ENCODE measurements around the gene ZNF417.
"Not testable (repeated sequence)": the region's sequence is repeated elsewhere in the genome, so short reads cannot be mapped to it uniquely, and the experiment has no call there.

ZNF417 gene

DNA sequence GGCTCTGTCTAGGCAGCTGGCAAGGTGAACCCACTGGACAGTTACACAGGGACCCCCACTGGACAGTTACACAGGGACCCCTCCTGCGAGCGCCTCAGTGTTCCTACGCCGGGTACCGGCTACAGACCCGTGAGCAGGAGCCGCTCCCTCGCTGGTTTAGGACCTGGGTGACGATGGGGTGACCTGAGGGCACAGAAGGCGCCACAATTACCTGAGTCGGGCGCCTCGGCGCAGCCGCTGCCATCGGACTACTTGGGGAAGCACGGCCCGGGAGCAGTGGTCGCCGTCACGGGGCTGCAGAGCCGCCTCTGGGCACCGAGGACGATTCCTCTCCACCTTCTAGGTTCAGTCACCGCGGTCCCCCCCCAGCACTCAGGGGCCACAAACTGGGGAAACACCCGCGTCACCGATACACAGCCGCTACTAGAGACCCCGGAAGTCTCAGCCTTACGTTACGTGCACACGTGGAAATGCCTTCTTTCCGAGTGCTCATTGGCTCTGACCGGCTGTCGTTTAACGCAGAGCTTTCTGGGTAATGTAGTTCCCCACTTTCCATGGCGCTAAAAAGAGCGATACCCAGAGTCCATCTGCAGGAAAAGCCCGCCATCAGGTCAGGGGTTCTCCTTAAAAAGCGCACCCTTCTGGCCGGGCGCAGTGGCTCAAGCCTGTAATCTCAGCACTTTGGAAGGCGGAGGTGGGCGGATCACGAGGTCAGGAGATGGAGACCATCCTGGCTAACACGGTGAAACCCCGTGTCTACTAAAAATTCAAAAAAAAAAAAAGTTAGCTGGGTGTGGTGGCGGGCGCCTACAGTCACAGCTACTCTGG lies at the start of gene ZNF417:
Gene ZNF417 (minus strand): TSS at position 425 of the 828 bp plus-strand sequence. CDS start 181 bp downstream, at position 244.
- DNase-seq, result peak; percentile 97

GRCh38 chr19:57964761-57965160 lies 48.4 kb upstream of the ZNF417 start:
- no peak for DNase-seq

DNA sequence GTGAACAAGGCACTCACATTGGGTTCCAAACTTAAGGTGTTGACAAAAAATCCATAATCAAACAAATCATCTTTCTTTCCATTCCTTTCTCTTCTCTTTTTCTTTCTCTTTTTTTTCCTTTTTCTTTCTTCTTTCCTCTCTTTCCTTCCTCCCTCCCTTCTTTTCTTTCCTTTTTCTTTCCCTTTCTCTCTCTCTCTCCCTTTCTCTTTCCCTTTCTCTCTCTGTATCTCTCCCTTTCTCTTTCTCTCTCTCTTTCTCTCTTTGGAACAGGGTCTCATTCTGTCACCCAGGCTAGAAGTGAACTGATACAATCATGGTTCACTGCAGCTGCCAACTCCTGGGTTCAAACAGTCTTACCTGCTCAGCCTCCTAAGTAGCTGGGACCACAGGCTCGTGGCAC lies 45.4 kb upstream of the ZNF417 start:
- DNase-seq, result no peak

- DNase-seq, result no peak
Measured at GRCh38 chr19:57954996-57955395, 38.6 kb upstream of the ZNF417 start.

- DNase-seq, result no peak
Measured at GRCh38 chr19:57949702-57950101, 33.3 kb upstream of the ZNF417 start.

DNA sequence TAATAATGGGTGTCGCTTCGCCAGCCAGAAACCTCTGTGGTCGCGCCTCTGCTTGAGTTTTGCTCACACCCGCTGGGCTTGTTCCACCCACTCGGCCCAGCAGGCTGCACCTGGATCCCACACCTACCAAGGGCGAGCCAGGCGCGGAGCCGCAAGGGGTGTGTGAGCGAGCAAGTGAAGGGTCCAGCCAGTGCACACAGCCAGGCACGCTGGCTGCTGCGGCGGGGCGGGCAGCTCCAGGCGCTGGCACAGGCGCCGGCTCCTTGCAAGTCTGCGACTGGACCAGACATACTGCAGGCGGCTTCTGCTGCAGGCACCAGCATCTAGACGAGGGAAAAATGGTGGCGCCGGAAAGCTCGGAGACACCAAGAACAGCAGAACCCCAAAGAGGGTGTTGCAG lies 32.9 kb upstream of the ZNF417 start:
- DNase-seq, result no peak

DNA sequence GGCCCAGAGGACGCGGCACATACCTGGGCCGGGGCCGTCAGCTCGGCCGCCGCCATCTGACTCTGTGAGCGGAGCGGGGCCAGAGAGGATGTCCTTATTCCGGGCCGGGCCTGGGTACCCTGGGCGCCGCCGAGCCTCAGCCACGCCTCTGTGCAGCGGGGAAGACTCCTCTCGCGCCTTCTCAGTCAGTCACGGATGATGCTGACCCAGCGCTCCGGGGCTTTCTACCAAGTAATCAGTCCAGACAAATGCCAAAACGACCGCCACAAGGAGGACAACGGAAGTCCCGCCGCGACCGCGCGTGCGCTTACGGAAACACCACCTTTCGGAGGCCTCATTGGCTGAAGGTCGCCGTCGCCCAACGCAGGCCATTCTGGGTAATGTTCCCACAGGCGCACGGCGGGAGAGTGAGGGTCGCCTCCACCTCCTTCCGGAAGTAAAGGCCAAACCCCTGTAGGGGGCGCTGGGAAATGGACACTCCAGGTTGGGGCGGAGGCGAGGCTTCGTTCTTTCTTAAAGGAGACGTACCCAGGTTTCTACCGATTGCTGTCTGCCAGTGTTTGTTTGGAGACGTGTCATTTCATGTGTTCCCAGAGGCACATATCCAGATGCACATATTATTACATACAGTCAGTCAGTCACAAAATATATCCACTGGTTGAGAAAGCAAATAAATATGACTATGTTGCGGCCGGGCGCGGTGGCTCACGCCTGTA lies 31.2 kb upstream of the ZNF417 start, which contains the start of gene ZNF256:
Gene ZNF256 (minus strand): TSS at position 288 of the 716 bp plus-strand sequence. CDS start 232 bp downstream, at position 56.
- peak; percentile 94 for DNase-seq

- no peak for DNase-seq
Measured at GRCh38 chr19:57947088-57947418, 30.7 kb upstream of the ZNF417 start.

DNA sequence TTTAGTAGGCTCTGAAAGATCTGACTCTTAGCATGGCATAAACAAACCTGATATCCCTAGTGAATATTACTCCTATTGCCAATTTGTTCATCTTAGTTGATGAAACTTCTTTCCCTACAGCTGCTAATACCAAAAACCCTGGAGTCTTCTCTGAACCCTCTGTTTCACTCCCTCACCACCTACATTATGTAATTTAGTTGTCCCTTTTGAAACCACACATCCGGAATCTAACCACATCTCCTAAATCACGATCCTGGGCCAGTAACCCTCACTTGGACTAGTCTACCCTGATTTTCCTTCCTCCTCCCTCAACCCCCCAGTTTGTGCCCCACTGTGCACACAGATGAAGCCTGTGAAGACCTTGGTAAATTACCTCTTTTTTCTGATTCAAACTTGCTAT lies 29.9 kb upstream of the ZNF417 start:
- DNase-seq, result no peak

GRCh38 chr19:57941593-57941992 lies 25.2 kb upstream of the ZNF417 start:
- DNase-seq, result no peak

GRCh38 chr19:57935731-57936130 lies 19.3 kb upstream of the ZNF417 start:
- DNase-seq, result no peak

- no peak for DNase-seq
Measured at GRCh38 chr19:57934820-57935665, 18.7 kb upstream of the ZNF417 start, which contains the start of gene ZNF418. TSS of gene ZNF418 (minus strand) at chr19:57935402. CDS start at chr19:57933822, 1,580 bp downstream.

- no peak for DNase-seq
Measured at GRCh38 chr19:57927587-57927986, 11.2 kb upstream of the ZNF417 start.

DNA sequence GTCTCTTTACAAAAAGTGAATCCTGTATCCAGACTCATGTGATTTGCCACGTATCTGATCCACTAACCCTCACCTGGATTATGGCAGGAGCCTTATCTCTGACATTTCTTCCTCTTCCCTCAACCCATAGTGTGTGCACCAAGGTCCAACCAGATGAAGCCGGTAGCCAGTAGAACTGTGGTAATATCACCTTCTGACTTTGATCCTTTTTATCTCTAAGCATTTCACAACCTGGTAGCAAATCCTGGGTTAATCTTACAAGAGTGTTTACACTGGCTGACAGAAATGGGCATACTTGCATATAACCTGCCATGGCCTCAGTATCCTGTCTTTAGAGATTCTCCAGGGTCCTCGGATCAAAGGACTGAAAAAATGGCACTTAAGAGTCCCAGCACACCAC lies 1.9 kb downstream of the ZNF417 start:
- DNase-seq, result no peak

DNA sequence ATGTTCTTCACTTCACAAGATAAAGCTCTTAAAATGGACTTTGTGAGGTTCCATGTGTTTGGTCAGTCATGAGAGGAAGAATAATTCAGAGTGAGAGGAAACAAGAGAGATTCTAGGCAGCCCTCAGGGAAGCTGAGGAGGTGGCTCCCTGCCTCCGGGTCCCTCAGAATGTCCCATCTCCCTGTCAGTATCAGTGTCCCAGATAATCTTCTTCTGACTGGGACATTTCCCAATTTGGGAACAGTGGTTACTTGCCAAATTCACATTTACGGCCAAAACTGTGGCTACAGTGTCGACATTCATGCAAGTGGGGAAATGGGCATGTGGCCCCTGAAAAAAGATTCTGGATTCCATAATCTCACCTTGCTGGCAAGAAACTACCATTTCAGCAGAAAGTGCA lies 9.0 kb downstream of the ZNF417 start:
- no peak for DNase-seq

DNA sequence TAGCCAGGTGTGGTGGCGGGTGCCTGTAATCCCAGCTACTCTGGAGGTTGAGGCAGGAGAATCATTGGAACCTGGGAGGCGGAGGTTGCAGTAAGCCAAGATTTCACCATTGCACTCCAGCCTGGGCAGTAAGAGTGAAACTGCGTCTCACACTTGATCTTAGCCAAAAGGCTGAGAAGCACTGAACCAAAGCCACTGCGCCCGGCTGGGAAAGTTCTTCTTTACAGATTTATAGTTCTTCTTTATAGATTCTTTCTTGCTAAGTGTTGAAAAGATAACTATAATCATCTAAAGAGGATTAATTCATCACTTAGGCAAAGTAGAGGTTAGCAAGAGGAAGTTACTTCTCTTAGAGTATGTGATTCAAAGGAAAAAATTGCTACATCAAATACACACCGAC lies 11.1 kb downstream of the ZNF417 start:
- no peak for DNase-seq

- no peak for DNase-seq
Measured at GRCh38 chr19:57903618-57904184, 12.7 kb downstream of the ZNF417 start.

DNA sequence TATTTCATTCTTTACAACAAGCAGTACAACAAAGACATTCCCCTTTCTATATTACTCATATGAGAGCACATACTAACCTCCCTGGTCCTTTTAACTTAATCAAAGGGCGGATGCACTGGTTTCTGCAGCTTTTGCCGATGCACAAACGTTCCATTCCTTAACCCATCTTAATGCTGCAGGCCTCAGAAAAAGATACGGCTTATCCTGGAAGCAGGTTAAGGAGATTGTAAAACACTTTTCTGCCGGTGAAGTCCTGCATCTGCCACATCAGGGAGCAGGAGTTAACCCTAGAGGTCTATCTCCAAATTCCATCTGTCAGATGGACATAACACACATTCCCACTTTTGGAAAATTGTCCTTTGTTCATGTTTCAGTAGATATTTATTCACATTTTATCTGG lies 16.1 kb downstream of the ZNF417 start:
- no peak for DNase-seq

DNA sequence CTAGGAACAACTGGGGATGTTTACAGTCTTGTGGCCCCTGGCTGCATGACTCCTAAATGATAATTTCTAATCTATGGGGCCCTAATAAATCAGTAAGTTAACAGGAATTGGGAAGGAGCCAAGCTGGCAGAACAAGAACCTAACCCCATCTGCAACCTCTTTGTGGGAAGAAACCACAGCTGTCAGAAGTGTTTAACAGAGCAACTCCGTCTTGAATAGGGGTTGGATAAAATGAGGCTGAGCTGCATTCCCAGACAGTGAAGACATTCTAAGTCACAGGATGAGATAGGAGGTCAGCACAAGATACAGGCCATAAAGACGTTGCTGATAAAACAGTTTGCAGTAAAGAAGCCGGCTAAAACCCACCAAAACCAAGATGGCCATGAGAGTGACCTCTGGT lies 25.7 kb downstream of the ZNF417 start:
- DNase-seq, result not testable (repeated sequence)

DNA sequence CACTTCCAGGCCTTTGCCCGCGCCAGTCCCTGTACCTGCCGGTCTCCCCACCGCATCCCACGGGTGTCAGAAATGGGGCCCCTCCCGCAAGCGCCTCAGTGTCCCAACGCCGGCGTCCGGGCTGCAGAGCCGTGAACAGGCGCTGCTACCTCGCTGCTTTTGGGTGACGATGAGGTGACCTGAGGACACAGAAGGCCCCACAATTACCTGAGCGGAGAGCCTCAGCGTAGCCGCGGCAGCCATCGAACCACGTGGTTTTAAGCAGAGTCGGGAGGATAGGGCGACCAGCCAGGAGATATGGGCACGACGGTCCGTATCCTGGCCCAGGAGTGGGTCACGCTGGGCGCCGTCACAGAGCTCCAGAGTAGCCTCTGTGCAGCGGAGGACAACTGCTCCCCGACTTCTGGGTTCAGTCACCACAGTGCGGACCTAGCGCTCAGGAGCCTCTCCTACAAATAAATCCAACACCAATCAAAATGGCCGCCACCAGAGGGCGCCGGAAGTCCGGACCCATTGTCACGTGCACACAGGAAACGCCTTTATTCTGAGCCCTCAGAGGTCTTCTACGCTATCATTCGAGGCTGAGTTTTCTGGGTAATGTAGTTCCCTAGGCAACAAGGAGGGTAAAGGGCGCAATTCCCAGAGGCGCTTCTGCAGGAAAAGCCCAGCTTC lies 27.7 kb downstream of the ZNF417 start, which contains the start of gene ZNF814:
Gene ZNF814 (minus strand): TSS at position 478 of the 672 bp plus-strand sequence. CDS start 235 bp downstream, at position 243.
- peak; percentile 67 for DNase-seq

- no peak for DNase-seq
Measured at GRCh38 chr19:57888107-57888559, 28.3 kb downstream of the ZNF417 start.

Data from DMS79 (cell line).